Muscle of arm (tissue), 14 donors: ENCODE measurements around the gene NR1I2. TPM values are rescaled to one million over a fixed set of nuclear protein-coding genes. Genes with fewer than 3 reads are reported as not detected.

Experiments used
- DNase-seq: peaks from one replicate; pipeline ENCODE4 v3.0.0-alpha.2; 2013
- long read RNA-seq, 11 donors: transcript quantifications; one replicate each; lab custom pipeline, GENCODE V29; 2026
- polyA plus RNA-seq, 12 donors: library from polyadenylated mRNA; unstranded; fragments of 120-200 nt; gene quantifications; one replicate each; pipeline ENCODE4 v1.2.1, GENCODE V29; 2013; ENCODE audit not compliant: insufficient read length in 12 of 12

Gene NR1I2
- polyA plus RNA-seq, result 10 to 100 TPM in 1 of 12 donors, under 1 TPM in 10, not detected in 1; 0.11 to 25.0 (median 0.33) TPM
- long read RNA-seq, donor 1, full-length matches to known transcripts, result 12 of 12 reads
- long read RNA-seq, donor 1, partial matches to known transcripts, result 0 of 12 reads
- long read RNA-seq, donor 1, other reads (novel, unspliced or antisense), result 0 of 12 reads
- long read RNA-seq, donor 2, result 0 reads
- long read RNA-seq, donor 3, result 0 reads
- long read RNA-seq, donor 4, result 0 reads
- long read RNA-seq, donor 5, result 0 reads
- long read RNA-seq, donor 6, result 0 reads
- long read RNA-seq, donor 7, result 0 reads
- long read RNA-seq, donor 8, result 0 reads
- long read RNA-seq, donor 9, result 0 reads
- long read RNA-seq, donor 10, result 0 reads
- long read RNA-seq, donor 11, result 0 reads

DNA sequence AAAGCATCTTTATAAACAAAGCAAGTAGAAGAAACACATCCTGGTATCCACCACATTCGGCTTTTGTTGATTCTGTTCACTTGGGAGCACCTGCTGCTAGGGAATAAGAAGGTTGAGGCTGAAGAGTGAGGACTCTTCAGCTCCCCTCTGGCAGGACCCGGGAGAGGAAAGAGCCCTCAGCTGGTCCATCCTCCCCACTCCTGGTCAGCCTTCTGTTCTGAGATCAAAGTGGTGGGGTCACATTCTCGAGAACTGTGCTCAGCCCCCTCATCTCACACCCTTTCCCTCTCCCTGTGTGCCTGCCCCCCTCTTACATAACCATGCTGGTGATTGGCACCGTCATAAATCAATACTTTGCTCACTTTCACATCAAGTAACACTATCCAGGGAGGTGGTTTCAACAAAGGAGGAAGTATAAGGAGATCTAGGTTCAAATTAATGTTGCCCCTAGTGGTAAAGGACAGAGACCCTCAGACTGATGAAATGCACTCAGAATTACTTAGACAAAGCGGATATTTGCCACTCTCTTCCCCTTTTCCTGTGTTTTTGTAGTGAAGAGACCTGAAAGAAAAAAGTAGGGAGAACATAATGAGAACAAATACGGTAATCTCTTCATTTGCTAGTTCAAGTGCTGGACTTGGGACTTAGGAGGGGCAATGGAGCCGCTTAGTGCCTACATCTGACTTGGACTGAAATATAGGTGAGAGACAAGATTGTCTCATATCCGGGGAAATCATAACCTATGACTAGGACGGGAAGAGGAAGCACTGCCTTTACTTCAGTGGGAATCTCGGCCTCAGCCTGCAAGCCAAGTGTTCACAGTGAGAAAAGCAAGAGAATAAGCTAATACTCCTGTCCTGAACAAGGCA lies at the start of gene NR1I2:
NR1I2 (plus strand) TSS at position 772 of the 869 bp plus-strand sequence.
- DNase-seq, result no peak

DNA sequence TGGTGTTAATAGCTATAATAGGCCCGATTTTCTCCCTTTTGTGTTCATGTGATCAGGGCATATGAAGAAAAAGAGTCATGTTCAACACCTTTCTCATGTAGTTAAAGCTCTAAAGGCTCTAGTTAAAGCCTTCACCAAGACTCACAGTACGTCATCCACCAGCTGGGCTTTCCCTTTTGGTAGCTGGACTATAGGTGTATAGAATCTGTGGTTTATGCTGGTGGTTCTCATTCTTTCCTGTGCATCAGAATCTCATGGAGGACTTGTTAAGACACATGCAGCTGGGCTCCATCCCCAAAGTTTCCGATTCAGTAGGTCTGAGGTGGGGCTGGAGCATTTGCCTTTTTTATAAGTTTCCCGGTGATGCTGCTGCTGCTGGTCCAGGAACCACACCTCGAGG lies 48.1 kb upstream of the NR1I2 start:
- no peak for DNase-seq

DNA sequence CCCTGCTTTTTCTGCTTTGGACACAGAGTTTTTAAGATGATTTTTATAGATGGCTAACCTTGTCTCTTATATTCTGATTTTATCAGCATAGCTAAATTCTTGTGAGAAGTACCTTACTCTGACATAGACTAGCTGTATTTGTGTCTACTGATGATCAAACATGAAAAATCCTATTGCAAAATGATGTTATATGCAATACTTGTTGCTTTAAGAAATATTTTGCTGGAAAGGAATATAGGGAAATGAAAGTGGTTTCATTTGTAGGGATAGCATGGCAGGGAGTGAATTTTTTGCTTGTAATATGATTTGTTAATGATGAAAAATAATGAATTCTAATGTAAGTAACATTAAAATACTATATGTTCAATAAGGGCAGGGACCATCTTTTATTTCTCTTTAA lies 43.2 kb upstream of the NR1I2 start:
- no peak for DNase-seq

DNA sequence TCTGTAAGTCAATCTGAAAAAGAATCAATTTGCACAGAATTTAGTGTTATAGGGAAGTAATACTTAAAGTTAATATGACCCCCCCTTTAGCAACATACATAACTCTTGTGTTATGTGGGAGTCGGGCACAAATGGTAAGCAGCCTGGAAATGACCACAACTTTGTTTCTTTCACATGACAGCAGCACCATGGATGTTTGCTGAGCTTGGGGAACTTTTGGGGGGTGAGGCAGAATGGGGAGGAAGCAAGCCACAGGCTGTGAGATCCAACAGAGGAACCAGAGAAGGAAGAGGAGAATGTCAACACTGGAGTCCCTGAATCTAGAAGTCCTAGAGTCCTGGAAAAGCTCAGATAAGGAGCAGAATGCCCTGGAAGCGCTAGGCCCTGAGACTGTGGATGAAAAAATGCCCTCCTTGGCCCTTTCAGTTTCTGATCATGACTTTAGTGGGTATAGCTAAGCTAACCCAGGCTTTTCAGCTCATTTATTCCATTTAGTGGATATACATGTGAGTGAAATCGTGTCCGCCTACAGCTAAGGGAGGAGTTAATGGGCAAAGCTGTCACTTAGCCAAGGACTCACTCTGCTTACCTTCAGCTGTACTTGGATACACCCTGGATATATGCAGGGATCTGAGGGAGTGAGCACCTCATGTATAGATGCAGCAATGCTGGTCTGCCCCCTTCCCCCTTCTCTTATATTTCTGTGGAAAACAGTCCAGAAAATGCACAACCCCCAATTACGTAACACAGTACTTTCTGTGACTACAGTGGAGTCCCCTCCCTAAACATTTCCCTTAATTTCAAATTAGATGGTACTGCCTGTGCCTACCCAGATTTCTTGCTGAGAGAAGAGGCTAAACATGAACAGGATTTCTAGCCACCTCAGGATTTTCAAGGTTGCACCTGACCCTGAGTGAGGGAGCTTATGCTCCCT lies 40.0 kb upstream of the NR1I2 start:
- no peak for DNase-seq

DNA sequence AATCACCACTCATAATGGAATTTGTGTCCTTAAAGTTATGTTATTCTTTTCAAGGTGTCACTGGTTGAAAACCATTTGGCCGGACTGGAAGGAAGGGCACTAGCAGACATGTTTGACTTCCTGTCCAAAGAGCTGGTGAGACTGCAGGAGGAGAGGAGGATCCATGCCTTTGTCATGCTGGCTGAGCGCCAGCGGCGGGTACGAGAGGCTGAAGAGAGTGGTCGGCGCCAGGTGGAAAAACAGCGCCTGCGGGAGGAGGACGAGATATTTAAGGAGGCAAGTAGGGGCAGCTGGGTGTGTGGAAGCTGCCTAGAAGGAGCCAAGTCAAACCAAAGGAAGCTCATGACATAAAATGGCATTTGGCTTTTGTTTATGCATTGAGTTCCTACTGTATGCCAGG lies 38.0 kb upstream of the NR1I2 start:
- DNase-seq, result no peak

DNA sequence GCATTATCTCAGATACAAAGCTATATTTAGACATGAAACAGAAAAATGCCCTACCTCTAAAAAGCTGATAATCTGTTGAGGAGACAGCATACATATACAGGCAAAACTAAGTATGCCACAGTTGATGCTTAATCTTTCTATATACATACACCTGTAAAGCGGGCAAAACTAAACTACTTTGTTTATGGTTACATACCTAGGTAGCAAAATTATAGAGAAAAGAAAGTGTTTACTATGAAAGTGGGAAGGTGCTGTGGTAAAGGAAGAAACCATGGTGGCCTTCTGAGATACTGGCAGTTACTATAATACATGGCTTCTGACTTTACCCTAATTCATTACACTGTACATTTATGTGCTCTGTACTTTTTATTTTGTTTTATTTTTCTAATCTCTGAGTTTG lies 36.0 kb upstream of the NR1I2 start:
- no peak for DNase-seq

DNA sequence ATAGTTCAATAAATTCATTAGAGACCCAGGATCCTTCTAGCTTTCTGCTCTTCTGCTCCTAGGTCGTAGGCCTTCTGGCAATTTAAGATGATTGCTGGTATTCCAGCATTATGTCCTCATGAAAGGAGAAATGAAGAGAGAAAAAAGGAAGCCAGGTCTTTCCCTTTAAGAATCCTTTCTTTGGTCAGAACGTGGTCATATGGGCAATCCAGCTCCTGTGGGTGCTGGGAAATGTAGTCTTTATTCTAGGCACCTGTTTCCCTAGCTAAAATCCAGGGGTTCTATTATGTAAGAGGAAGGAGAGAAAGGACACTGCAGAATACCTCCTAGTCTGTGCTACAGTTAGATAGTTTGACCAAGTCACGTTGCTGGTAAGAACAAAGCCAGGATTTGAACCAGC lies 35.5 kb upstream of the NR1I2 start:
- DNase-seq, result no peak

DNA sequence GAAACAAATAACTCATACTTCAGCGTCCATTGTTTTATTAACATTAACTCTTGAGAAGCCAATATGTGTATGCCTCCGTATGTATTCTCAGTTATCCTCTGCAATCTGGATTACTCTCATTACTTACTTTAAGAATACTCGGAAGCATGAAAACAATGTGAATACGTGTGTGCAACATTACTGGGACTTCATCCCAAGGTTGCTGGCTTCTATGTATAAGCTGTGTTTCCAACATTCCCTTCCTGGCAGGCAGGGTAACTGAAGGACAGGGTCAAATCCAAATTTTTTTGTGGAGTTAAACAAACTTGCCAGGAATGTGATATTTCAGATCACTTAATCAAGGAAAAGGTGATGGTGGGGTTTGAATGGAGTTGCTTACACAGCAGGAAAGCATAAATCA lies 34.5 kb upstream of the NR1I2 start:
- DNase-seq, result peak; percentile 12

DNA sequence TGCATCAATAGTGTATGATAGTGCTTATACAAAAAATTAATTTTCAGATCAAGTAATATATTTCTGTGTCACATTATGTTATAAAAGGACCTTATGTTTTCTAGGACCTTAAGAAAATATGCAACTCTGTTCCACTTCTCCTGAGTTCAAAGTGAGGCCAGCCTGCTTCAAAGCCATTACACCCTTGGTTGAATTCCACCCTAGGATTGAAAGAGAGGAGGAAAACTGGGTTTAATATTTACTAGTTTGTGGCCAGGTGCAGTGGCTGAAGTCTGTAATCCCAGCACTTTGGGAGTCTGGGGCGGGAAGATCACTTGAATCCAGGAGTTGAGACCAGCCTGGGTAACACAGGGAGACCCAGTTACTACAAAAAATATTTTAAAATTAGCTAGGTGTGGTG lies 32.9 kb upstream of the NR1I2 start:
- no peak for DNase-seq

DNA sequence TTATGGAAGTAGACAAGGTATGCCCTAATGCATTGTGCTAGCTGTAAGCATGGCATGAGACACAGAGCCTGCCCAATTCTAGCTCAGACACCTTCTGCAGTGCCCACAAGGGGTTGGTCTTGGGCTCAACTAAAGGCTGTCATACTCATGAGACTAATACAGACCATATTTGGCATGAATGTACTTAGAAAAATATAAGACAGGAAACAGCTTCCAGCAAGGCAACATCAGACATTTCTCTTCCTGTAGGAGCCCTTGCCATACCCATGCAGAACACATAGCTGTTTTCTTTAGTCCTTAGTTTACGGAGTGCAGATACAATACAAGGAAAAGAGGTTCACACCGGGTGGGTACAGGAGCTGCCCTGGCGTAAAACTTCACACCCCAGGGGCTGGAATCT lies 30.5 kb upstream of the NR1I2 start:
- DNase-seq, result no peak

DNA sequence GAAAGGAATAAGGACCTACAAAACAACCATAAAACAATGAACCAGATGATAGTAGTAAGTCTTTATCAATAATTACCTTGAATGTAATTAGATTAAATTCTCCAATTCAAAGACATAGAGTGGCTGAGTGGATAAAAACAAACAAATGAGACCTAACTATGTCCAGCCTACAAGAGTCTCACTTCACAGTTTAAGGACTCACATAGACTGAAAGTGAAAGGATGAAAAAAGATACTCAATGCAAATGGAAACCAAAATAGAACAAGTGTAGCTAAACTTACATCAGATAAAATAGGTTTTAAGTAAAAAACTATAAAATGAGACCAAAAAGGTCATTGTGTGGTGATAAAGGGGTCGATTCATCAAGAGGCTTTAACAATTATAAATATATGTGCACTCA lies 21.9 kb upstream of the NR1I2 start:
- DNase-seq, result no peak

DNA sequence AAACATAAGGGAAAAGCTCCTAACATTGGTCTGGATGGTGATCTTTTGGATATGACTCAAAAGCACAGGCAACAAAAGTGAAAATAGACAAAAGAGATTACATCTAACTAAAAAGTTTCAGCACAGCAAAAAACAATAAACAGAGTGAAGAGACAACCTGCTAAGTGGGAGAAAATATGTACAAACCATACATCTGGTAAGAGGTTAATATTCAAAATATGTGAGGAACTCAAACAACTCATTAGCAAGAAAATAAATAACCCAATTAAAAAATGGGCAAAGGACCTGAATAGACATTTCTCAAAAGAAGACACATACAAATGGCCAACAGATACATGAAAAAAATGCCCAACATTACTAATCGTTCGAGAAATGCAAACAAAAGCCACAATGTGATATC lies 19.0 kb upstream of the NR1I2 start:
- DNase-seq, result no peak

DNA sequence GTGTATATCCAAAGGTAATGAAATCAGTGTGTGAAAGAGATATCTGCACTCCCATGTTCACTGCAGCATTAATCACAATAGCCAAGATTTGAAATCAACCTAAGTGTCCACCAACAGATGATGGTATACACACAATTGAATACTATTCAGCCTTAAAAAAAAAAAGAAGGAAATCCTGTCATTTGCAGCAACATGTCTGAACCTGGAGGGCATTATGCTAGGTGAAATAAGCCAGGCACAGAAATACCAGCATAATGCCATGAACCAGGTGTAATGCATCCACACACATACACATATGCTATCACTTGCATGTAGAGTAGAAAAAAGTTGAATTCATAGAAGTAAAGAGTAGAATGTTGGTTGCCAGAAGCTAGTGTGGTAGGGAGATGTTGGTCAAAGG lies 18.4 kb upstream of the NR1I2 start:
- no peak for DNase-seq

DNA sequence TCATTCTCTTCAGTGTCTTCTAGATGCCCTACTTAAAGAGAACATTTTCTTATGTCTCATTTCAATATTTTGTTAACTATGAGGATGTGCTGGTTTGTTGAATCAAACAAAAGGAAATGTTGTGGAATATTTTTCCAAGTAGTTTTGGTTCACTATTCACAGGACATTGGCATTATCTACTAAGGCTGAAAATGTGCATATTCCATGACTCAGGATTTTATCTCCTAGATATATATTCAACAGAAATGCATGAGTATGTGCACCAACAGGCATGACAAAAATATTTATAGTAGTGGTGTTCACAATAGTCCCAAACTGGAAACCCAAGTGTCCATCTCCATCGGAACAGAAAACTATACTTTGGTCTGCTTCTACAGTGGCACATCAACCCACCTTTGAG lies 16.7 kb upstream of the NR1I2 start:
- DNase-seq, result no peak

DNA sequence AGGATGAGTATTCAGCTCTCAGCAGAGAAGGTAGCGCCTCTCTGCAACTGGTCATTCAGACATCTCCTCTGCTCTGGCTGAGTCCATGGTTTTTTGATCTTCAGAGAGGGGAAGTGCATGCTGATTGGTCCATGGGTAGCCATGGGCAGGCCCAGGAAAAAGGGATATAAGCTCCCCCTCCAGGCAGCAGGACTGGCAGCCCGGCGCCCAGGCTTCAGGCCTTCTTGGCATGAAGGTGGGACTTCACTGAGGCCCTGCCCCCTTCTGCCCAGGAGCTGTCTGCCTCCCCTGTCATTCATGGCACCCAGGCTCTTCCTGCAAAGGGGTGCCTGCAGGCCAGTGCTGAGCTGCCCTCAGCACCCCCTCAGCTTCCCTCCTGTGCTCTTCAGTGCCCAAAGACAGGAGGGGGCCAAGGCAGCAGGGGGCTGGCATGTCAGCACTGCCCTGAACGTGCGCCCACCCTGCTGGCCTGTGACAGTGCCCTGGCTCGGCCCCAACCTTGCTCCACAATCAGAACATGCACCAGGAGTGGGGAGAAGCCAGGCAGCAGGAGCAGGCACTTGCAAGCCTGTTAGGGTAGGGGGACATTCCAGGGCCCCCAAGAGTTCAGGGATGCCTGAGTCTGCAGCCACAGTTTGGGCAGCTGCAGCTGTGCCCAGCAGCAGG lies 13.8 kb upstream of the NR1I2 start:
- no peak for DNase-seq

DNA sequence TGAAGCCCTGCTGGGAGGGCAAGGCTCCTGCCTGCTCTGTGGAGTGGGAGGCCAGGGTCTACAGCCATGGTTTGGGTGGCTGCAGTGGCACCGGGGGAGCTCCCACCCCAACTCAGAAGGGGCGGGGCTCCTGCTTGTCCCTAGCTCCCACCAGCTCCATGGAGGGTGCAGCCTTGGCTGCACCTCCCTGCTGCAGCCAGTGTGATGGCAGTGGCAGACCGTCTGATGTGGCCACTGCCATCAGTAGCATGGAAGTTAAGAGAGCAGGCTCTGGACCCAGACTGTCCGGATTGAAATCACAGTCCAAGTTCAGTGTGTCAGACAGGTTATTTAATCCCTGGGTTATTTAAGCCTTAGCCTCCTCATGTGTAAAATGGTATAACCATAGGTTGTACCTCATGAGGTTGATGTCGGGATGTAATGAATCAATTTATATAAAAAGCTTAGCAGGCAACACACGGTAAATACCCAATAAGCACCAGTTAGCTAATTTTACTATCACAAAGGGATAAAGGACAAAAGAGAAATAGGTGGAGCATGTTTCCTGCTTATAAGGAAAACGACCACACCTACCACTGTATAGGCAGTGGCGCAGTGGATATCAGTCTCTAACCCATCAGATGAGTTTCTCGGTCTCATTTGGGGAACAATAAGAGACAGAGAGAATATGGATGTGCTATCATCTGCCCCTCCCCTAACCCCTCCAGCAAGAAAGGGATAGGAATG lies 13.1 kb upstream of the NR1I2 start:
- no peak for DNase-seq

DNA sequence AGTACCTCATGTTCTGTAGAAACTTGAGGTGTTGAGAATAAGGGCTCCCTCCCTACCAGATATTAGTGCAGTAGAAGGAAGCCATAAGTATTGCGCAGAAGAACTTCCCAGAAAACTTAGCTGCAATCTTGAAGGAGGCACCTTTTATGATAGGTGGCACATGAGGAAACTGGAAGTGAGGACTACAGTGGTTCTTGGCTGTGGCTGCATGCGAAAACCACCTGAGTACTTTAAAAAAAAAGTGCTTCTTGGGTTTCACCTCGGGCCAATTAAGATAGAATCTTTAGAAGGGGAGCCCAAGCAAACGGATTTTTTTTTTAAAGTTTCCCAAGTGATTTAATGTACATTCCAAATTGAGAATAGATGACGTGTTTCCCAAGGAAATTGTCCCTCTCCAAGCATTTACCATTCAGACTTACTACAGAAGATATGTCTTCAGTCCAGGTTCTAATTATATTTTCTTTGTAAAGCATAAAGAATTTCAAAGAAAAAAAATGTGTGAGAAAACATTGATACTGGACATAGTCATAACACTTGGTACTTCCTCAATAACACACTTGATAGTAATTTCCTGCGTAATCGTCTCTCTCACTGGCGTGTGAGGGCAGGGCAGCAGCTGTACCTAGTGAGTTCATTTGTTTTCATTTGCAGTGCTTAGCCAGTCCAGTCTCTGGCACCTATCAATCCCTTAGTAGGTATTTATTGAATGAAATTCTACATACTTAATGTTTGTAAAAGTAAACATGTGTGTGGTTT lies 12.3 kb upstream of the NR1I2 start:
- DNase-seq, result no peak

DNA sequence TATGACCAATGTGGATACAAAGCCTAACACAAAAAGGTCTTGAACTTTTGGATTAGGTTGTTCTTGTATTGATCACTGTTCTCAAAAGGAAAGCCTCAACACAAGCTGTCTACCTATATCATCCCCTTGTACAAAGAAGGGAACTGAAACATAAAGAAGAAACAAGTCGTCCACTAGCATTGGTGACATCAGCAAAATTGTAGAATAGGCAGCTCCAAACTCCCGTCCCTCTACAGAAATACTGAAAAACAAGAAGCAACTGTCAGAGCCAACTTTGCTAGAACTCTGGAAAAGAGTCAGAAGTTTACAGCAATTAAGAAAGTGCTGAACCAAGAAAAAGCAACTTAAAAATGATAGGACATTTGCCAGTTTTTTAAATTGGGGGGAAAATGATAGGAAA lies 7.5 kb upstream of the NR1I2 start:
- peak; percentile 4 for DNase-seq

DNA sequence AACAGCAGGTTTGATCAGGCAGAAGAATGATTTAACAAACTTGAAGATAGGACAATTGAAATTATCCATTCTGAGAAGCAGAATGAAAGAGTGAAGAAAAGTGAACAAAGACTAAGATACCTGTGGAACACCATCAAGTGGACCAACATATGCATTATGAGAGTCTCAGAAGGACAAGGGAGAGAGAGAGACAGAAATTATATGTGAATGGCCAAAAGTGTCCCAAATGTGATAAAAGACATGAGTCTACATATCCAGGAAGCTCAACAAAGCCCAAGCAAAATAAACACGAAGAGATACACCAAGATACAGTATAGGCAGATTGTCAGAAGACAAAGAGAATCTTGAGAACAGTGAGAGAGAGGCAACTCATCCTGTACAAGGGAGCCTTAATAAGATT lies 5.6 kb upstream of the NR1I2 start:
- DNase-seq, result no peak

DNA sequence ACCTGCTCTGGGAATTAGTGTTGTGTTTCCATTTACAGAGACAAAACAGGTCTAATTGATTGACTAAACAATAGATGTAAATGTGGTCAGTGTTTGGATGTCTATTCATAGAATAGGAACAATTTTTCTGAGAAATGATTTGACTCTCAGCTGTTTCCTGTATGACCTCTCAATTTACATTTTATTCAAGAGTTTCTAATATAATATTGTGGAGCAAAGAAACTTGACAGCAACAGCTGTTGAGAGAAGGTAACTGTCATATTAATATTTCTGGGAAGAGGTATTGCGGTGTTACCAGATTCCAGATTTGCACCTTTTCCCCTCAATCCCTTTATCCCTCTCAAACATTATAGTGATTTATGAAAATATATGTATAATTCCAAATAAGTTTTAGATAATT lies 3.7 kb upstream of the NR1I2 start:
- no peak for DNase-seq
